ENCODE data around the gene LRRC8D. TPM values are rescaled to one million over a fixed set of nuclear protein-coding genes. Genes with fewer than 3 reads are reported as not detected.

LRRC8D gene
- total RNA-seq, 1 experiment from 2014 or later, result 39.4 TPM

GRCh38 chr1:89779151-89779940, 41.5 kb upstream of the LRRC8D start:
- ChIA-PET POLR2A (no interaction called here), CTCF (no interaction called here)
- Histone ChIP-seq H3K9me3 (no peaks in the 10 kb centered on the region), H3K4me3 (ENCODE audit: low read depth, low read length) (no peak overlapping the region), H3K27me3 (replicated peaks; ENCODE audit: control insufficient read depth, insufficient read depth, low read length) (no peaks in the 10 kb centered on the region), H3K36me3 (ENCODE audit: control insufficient read depth, insufficient read depth, low read length) (no peaks in the 10 kb centered on the region), H3K4me1 (no peaks in the 10 kb centered on the region)
- no peak overlapping the region for H3K27ac Mint-ChIP-seq (ENCODE audit: unreplicated experiment)
- BruUV-seq (replicated peaks), result no TSS peak
- intact Hi-C loops (cut with micrococcal nuclease; ENCODE audit: unreplicated experiment), result no loop called here
- H3K36me3 Mint-ChIP-seq (ENCODE audit: insufficient read depth, unreplicated experiment), result no peaks in the 10 kb centered on the region
- H3K4me3 Mint-ChIP-seq (ENCODE audit: unreplicated experiment), result no peak overlapping the region
- H3K27me3 Mint-ChIP-seq (ENCODE audit: insufficient read depth, unreplicated experiment), result no peaks in the 10 kb centered on the region
- no peak for TF ChIP-seq CTCF (IDR thresholded peaks at IDR 0.05; ENCODE audit: insufficient read depth in 1 of 2, low read depth in 1 of 2, low read length in 1 of 2, severe bottlenecking in 1 of 2, unreplicated experiment in 1 of 2)
- no peaks in the 10 kb centered on the region for H3K4me1 Mint-ChIP-seq (ENCODE audit: low read depth, unreplicated experiment)
- no peaks in the 10 kb centered on the region for H3K9me3 Mint-ChIP-seq (ENCODE audit: unreplicated experiment)
- no peak for DNase-seq

GRCh38 chr1:89780721-89781120, 40.1 kb upstream of the LRRC8D start:
- Histone ChIP-seq H3K4me3 (ENCODE audit: low read depth, low read length) (no peak overlapping the region), H3K4me1 (no peaks in the 10 kb centered on the region), H3K27me3 (replicated peaks; ENCODE audit: control insufficient read depth, insufficient read depth, low read length) (no peaks in the 10 kb centered on the region), H3K36me3 (ENCODE audit: control insufficient read depth, insufficient read depth, low read length) (no peaks in the 10 kb centered on the region), H3K9me3 (no peaks in the 10 kb centered on the region)
- DNase-seq, result peak in 1 of 2 experiments; percentile 2
- no TSS peak for BruUV-seq (replicated peaks)
- Mint-ChIP-seq H3K9me3 (ENCODE audit: unreplicated experiment) (no peaks in the 10 kb centered on the region), H3K4me1 (ENCODE audit: low read depth, unreplicated experiment) (no peaks in the 10 kb centered on the region), H3K36me3 (ENCODE audit: insufficient read depth, unreplicated experiment) (no peaks in the 10 kb centered on the region), H3K27ac (ENCODE audit: unreplicated experiment) (no peak overlapping the region), H3K27me3 (ENCODE audit: insufficient read depth, unreplicated experiment) (no peaks in the 10 kb centered on the region), H3K4me3 (ENCODE audit: unreplicated experiment) (no peak overlapping the region)
- TF ChIP-seq CTCF (IDR thresholded peaks at IDR 0.05; ENCODE audit: insufficient read depth in 1 of 2, low read depth in 1 of 2, low read length in 1 of 2, severe bottlenecking in 1 of 2, unreplicated experiment in 1 of 2), result peak in 1 of 2 experiments; percentile 9
- POLR2A ChIA-PET, result interaction anchor here (0.6 kb wide), 1 partner anchor 74 kb away, joined by 3 read pairs; no protein-coding TSS in a partner anchor
- intact Hi-C loops (cut with micrococcal nuclease; ENCODE audit: unreplicated experiment), result loop anchor here (1.0 kb wide), 1 partner anchor 207 kb away; no protein-coding TSS in a partner anchor
- CTCF ChIA-PET, result no interaction called here

GRCh38 chr1:89781494-89782126, 39.2 kb upstream of the LRRC8D start:
- H3K4me3 Mint-ChIP-seq (ENCODE audit: unreplicated experiment), result no peak overlapping the region
- H3K9me3 Mint-ChIP-seq (ENCODE audit: unreplicated experiment), result no peaks in the 10 kb centered on the region
- Histone ChIP-seq H3K4me1 (no peaks in the 10 kb centered on the region), H3K36me3 (ENCODE audit: control insufficient read depth, insufficient read depth, low read length) (no peaks in the 10 kb centered on the region), H3K9me3 (no peaks in the 10 kb centered on the region), H3K27me3 (replicated peaks; ENCODE audit: control insufficient read depth, insufficient read depth, low read length) (no peaks in the 10 kb centered on the region), H3K4me3 (ENCODE audit: low read depth, low read length) (no peak overlapping the region)
- no peaks in the 10 kb centered on the region for H3K36me3 Mint-ChIP-seq (ENCODE audit: insufficient read depth, unreplicated experiment)
- no peaks in the 10 kb centered on the region for H3K4me1 Mint-ChIP-seq (ENCODE audit: low read depth, unreplicated experiment)
- no peaks in the 10 kb centered on the region for H3K27me3 Mint-ChIP-seq (ENCODE audit: insufficient read depth, unreplicated experiment)
- ChIA-PET CTCF (no interaction called here), POLR2A (interaction anchor here (0.6 kb wide), 1 partner anchor 75 kb away, joined by 3 read pairs; no protein-coding TSS in a partner anchor)
- intact Hi-C loops (cut with micrococcal nuclease; ENCODE audit: unreplicated experiment), result no loop called here
- no peak for TF ChIP-seq CTCF (IDR thresholded peaks at IDR 0.05; ENCODE audit: insufficient read depth in 1 of 2, low read depth in 1 of 2, low read length in 1 of 2, severe bottlenecking in 1 of 2, unreplicated experiment in 1 of 2)
- no peak for DNase-seq
- H3K27ac Mint-ChIP-seq (ENCODE audit: unreplicated experiment), result no peak overlapping the region
- no TSS peak for BruUV-seq (replicated peaks)
